Right renal cortex interstitium (tissue), 3 donors: ENCODE measurements around the gene VGF. TPM values are rescaled to one million over a fixed set of nuclear protein-coding genes. Genes with fewer than 3 reads are reported as not detected.

Experiments used
- DNase-seq, 3 donors: peaks; one replicate each; pipeline ENCODE4 v3.0.0-alpha.2; 2013; ENCODE audit warnings: low read depth in 3 of 3, low spot score in 2 of 3
- polyA plus RNA-seq, 3 donors: library from polyadenylated mRNA; unstranded; fragments of 120-200 nt; gene quantifications; one replicate each; pipeline ENCODE4 v1.2.1, GENCODE V29; 2013; ENCODE audit not compliant: insufficient read length in 3 of 3

The VGF gene
- polyA plus RNA-seq, 3 donors: 0.07 to 0.21 (median 0.08) TPM

GRCh38 chr7:101166909-101167644 is 1.7 kb upstream of the VGF start:
- DNase-seq: no peak

- DNase-seq: no peak
These were observed 1.2 kb upstream of the VGF start for GRCh38 chr7:101166648-101166908.

- no peak for DNase-seq
These were observed 734 bp upstream of the VGF start for GRCh38 chr7:101165958-101166647.

- no peak for DNase-seq
These were observed 1.1 kb downstream of the VGF start for GRCh38 chr7:101164071-101164840.

GRCh38 chr7:101163279-101164070 is 1.9 kb downstream of the VGF start:
- no peak for DNase-seq

GRCh38 chr7:101162551-101163278 is 2.7 kb downstream of the VGF start:
- DNase-seq: no peak

GRCh38 chr7:101161692-101162471 is 3.5 kb downstream of the VGF start:
- no peak for DNase-seq

- no peak for DNase-seq
These were observed 4.5 kb downstream of the VGF start for GRCh38 chr7:101160910-101161309.

GRCh38 chr7:101159696-101160674 is 5.4 kb downstream of the VGF start:
- DNase-seq: no peak

- DNase-seq: no peak
These were observed 8.3 kb downstream of the VGF start for GRCh38 chr7:101156866-101157589.

- DNase-seq: no peak
These were observed 9.1 kb downstream of the VGF start for GRCh38 chr7:101156277-101156676.

GRCh38 chr7:101155303-101155702 is 10.1 kb downstream of the VGF start:
- no peak for DNase-seq

GRCh38 chr7:101154693-101155102 is 10.7 kb downstream of the VGF start:
- DNase-seq: no peak

- peak; percentile 85 to 92 (median 91) for DNase-seq
These were observed 11.2 kb downstream of the VGF start, which contains the start of gene AP1S1 for GRCh38 chr7:101153969-101154692. TSS of gene AP1S1 (plus strand) at chr7:101154476. CDS start at chr7:101154515, 39 bp downstream.

- no peak for DNase-seq
These were observed 13.3 kb downstream of the VGF start for GRCh38 chr7:101151908-101152651.

- no peak for DNase-seq
These were observed 24.5 kb downstream of the VGF start for GRCh38 chr7:101140746-101141382.
